ENCODE measurements around the gene NUMBL.

Gene NUMBL

DNA sequence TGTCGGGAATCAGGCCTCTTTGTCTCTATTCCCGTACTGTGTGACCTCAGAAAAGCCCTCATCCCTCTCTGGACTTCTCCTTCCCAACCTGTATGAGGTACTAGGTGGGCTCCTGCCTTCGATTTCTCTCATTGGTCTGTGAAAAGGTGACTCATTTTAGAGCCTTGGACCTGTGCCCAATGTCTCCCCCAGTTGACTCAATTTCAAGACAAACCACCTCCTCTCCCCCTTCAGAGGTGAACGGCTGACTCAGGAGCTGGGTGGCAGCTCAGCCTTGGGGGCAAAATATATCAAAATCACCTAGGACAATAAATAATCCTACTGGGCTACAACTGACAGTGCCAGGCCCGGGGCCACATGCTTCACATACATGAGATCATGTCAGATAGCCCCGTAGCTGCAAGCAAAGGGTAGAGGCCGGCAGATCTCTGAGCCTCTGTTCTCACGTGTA is 25.6 kb upstream of the NUMBL start:
- no peak for DNase-seq

DNA sequence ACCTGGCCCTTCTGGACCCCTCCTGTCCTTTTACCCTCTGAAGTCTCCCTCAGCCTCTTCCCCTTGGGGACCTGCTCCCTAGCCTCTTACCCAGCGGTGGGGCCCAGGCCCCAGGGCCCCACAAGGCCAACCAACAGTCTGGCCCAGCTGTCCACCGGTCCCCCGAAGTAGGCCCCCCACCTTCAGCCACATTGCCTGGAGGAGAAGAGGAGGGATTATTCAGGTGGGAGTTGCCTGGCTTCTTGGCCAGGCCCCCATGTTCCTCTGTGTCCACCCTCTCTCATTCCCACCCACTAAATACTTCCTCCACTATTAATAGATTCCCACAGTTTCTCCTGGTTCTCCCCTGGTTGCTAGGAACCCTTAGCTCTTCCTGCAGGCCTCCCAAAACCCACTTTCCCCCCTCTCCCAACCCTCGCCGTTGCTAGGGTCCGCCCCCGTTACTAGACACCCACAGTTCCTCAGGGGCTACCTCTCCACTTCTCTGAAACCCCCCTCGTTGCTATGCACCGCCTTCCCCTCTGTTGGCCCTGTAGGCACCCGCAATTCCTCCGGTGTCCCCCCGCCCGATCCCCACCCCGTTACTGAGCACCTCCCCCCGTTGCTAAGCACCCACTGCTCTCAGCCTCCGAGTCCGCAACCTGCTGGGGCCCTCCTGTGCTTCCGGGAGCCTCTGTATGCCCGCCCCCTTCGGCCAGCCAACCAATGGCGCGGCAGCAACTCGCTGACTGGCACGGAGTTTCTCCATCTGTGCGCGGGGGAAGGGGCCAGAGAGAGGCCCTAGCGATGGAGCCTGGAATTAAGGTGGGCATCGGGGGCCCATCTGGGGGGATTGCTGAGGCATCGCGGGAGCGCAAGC is 24.2 kb upstream of the NUMBL start:
- peak; percentile 96 for DNase-seq

DNA sequence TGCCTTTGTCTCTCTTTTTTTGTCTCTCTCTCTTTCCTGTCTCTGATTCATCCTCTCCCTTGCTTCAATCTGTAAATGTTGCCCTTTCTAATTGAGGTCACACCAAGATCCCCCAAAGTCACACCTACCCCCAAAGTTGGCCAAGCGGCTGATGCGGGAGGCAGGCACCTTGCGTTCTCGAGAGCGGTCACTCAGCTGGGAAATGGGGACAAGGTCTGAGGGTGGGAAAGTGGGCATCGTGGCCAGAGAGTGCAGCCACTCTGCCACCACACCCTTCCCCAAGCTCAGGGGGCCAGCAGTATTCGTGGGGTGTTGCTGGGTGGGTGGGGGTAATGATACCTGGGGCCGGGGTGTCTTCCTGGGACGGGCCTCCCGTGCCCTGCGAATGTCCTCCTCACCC is 23.5 kb upstream of the NUMBL start:
- DNase-seq = no peak

DNA sequence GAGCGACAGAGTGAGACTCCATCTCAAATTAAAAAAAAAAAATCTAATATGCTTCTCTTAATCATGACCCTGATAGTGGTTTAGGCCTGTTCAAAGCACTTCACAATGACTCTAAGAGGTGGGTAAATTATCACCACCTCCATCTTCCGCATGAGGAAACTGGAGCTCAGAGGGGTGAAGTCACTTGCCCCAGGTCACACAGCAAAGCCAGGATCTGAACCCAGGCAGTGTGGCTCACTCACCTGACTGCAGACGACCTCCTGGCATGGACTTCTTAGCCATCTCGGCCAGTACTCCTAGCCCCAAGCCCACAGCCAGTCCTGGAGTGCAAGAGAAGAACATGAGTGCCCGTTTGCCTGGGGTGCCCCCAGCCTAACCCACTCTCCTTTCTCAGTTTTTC is 19.4 kb upstream of the NUMBL start:
- no peak for DNase-seq

DNA sequence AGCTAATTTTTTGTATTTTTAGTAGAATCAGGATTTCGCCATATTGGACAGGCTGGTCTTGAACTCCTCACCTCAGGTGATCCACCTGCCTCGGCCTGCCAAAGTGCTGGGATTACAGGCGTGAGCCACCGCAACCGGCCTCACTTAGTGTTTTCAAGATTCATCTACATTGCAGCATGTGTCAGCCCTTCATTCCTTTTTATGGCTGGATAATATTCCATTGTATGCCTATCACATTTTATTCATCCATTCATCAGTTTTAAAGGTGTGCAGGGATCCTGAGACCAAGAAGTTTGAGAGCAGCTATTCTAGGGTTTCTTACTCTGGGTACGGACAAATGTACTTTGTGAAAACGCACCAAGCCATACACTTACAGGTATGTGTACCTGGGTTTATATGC is 17.2 kb upstream of the NUMBL start:
- DNase-seq = no peak

DNA sequence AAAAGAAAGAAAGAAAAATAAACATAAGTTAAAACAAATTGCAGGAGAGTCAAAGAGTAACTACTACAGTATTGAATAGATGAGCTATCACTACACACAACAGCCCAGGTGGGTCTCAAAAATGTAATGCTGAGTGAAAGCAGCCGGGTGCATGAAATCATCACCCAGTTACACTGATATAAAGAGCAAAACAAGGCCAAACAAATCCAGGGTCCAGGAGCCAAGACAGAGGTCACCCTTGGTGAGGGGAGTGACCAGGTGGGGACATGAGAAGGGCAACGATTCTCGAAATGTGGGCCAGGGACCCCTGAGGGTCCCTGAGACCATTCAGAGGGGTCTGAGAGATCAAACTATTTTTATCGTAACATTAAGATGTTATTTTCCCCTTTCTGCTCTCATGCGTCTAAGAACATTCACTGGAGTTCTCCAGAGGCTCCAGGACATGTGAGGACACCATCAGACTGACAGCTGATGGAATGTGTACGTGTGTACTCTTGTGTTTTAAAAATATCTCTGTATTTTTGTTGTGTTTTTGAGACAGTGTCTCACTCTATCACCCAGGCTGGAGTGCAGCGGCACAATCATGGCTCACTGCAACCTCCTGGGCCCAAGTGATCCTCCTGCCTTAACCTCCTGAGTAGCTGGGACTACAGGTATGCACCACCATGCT is 15.6 kb upstream of the NUMBL start:
- DNase-seq = no peak

DNA sequence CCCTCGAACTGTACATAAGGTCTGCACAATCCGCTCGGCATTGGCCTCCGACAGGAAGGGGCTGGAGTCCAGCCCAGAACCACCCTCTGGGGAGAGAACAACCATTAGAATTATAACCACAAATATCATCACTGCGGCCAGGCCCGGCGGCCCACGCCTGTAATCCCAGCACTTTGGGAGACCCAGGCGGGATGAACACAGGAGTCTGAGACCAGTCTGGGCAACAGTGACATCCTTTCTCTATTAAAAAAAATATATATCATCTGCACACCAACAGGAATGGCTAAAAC is 14.9 kb upstream of the NUMBL start:
- DNase-seq = no peak

DNA sequence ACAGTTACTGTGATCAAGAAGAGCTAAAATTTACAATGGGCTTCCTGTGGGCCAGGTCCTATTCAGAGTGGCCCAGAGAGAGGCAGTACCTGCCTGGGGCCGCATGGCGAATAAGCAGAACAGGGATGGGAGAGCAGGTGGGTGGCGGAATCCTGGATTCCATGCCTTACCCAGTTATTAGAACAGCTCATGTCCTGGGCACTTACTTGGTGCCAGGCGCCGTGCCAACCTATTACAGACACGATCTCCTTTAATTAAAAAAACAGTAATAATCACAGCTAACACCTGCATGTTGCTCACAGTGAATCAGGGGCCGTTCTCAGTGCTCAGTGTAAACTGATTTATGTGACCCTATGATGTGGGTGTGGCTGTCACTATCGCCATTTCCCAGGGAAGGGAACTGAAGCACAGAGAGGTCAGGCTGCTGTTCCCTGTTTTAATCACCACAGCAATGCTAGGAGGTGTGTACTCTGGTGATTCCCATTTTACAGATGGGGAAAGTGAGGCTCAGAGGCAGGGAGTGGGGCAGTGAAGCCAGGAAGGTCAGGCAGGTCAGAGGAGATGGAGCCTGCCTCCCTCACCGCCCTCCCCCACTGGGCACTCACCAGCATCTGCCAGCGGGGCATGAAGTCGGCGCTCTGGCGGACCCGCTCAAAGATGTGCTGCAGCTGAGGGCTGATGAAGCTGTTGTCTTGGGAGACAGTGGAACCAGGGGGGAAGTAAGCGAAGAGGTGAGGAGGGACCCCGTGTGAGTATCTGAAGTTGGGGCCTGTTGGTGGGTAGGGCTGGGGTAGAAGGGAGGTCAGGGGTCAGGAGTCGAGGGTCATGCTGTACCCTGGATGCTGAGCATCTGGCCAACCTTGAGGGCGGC is 14.3 kb upstream of the NUMBL start:
- DNase-seq = no peak

DNA sequence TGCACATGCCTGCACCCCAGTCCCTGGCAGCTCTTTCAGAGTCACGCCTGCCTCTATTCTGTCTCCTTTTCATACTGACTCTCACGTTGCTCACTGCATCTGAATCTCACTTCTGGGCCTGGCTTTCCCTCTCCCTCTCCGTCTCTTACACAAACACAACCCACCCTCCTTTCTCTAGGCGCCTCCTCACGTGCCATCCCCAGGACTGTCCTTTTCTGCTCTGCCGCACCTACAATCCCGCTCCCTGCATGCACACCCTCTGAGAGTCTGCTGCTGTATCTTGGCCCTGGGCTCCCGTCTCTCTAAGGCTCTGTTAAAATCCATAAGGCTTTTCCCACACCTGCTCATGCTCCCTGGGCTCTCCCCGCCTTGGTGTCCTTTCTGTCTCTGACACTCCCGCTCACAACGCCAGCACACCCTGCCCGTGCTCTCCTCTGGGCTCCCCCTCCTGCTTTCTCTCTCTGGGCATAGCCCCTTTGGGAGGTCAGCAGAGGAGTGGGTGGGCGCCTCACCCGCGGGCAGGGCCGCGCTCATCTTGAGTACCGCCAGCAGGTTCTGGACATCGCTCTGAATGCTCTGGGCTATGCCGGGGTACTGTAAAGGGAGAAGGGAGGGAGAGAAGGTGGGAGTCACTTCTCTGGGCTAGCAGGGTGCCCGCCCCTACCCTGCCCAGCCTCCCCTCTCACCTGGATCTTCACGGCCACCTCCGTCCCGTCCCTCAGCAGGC is 12.7 kb upstream of the NUMBL start:
- DNase-seq = no peak

DNA sequence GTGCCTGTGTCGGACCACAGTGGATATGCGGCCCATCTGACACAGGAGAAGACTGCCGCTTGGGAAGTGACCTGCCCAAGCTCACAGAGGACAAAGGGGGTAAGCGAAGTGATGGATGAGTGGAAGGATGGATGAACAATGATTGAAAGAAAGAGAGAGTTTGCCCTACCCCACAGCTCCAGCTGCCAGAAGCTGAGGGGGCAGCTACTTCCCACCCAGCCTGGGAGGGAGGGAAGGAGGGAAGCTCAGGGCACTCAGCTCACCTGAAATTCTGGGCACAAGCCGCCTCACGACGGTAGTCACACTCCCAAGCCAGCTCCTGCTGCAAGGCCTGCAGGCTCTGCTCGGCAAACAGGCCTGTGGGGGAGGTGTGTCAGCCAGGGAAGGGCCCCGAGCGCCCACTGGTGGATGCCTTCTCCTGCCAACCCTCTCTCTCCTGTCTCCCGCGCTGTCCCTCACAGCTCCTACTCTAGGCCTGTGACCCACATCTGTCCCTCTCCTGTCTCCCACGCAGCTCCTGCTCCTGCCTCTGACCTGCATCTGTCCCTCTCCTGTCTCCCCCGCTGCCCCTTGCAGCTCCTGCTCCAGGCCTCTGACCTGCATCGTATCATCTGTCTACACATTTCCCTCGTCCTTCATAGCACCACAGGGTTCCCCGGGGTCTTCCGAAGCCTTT is 12.0 kb upstream of the NUMBL start:
- no peak for DNase-seq

DNA sequence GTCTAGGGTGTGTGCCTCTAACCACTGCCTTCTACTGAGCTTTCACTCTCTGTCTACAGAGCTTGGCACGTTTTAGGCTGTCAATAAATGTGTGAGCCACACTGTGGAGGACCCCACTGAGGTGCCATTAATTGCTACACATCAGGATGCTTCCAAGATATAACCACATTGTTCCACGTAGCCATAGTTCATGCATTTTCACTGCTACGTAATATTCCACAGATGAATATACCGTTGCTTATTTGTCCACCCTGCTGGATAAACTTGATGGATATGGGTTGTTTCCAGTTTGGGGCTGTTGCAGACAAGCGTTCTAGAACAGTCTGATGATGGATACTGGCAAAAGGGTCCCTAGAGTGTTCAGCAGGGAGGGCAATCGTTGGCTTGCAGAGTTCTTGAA is 11.3 kb upstream of the NUMBL start:
- no peak for DNase-seq

DNA sequence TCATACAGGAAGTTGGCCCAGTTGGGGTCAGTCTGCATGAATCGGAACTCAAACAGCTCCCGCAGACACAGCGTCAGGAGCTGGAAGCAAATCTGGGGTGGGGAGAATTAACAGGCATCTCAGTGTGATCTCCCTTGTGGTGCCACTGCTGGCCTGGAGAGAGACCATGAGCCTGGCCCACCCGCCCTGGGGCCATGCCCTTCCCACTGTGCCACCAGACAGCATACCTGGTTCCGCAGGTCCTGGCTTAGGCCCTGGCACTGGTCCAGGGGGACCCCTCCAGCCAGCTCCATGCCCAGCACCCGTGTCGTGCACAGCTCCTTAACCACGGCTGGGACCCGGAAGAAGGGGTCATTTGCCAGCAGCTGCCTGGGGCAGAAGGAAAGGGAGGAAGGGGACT is 9.6 kb upstream of the NUMBL start:
- no peak for DNase-seq

DNA sequence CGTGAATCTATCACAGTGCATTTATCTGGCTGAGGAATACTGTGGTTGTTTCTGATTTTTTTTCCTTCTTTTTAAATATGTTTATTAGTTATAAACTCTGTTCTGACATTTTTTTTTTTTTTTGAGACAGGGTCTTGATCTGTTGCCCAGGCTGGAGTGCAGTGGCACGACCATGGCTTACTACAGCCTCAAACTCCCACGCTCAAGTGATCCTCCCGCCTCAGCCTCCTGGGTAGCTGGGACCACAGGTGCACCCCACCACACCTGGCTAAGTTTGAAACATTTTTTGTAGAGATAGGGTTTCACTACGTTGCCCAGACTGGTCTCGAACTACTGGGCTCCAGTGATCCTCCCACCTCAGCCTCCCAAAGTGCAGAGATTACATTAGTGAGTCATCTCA is 6.6 kb upstream of the NUMBL start:
- no peak for DNase-seq

DNA sequence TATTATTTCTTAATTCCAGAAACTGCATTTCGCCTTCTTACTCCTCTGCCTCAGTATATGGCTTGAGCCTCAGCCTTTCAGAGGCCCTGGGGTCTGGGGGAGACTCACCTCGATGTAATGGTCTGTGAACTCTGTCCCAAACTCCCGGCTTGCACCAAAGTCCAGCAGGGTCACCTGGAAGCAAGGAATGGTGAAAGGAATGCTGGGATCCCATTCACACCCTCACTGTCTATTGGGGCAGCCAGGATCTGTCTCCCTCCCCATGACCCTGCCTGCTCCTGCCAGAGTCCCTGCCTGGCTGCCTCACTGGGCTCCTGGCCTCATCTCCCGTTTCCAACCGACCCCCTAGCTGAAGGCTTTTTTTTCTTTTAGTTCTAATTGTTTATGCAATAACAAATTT is 5.4 kb upstream of the NUMBL start:
- DNase-seq = no peak

DNA sequence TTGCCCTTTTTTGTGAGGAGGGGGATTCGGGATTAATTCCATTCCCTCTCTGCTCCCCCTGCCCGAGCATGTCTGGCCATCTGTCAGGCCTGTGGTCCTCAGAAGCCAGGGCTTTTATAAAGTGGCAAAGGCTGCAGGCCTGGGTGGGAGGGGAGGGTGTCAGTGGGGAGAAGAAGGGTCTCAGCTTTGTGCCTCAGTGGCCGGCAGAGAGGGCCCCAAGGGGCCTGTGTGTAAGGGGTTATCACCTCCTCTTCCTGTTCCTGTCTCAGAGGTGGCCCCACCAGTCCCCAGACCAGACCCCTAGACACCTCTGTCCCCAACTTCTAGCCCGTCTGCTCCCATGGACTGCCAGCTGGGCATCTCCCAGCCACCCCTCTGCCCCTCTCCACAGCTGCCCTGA is 3.4 kb upstream of the NUMBL start:
- no peak for DNase-seq

DNA sequence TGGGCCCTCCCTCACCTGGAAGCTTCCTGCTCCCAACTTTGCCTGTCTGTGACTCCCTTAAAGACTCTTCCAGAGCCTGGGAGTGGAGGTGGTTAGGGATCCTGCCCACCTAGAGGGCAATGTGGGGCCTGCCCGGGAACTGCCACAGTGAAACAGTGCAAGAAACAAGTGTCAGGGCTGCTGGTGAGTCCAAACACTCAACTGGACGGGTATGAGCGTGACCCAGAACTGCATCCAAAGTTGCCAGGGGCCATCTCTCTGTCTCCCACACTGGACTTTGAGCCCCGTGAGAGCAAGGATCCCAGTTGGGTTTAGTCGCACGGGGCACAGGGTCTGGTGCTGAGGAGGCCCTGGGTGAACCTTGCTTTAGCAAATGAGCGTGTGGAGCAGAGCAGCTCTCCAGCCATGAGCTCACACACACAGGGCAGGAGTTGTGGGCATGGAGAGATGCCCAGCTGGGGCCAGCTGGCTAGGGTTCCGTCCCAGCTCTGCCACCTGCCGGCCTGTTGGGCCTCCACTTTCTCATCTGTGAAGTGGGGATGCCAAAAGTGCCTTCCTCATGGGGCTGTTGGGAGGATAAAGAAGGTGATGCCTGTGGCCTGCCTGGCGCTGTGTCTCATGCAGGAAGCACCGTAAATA is 2.8 kb upstream of the NUMBL start:
- no peak for DNase-seq

DNA sequence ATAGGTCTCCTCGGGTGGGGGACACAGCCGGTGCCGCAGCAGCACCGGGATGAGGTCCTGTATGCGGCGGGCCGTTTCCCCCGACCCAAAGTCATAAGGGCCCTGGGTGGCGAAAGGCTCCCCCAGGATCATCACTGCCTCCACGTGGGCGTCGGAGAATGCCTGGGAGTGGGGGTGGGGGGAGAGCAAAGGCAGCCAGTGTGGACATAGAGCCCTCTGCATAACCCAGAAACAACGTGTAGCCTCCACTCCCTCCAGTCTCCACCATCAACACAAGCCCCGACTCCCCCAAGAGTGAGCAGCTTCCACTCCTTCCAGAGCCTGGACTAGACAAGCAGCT is 1.7 kb upstream of the NUMBL start:
- no peak for DNase-seq

DNA sequence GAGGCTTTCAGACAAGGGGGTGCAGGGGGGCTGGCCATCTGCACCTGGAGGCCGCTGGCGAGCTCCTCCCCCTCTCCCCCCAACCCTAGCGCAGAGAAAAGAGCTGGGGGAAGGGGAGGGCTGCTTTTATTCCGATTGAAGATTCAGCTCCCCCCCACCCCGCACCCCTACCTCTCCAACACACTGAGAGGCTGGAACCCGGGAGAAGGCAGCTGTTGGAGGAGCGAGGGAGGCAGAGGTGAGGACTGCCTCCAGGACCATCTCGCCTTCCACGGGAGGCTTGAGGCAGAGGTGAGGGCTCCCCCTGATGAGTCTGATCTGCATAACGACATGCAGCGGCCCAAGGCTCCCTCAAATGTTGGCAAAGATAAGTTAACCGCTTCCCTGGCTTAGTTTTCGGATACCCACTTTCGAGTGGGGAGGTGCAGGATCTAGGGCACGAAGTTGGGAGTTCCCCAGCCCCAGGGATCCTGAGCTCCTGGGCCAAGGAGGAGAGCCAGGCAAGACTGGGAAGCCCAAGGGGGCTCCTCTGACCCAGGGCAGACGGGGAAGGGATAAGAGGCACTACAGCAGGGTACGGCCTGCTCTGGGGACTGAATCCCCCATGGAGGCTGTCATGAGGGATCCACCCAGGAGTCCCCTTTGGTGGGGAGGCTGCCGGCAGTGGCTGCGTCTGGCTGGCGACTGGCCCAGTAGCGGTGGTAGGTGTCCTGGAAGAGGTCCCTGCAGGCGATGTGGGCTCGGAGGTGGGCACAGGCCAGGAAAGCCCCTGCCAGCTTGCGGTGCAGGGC is 1.2 kb upstream of the NUMBL start:
- no peak for DNase-seq

DNA sequence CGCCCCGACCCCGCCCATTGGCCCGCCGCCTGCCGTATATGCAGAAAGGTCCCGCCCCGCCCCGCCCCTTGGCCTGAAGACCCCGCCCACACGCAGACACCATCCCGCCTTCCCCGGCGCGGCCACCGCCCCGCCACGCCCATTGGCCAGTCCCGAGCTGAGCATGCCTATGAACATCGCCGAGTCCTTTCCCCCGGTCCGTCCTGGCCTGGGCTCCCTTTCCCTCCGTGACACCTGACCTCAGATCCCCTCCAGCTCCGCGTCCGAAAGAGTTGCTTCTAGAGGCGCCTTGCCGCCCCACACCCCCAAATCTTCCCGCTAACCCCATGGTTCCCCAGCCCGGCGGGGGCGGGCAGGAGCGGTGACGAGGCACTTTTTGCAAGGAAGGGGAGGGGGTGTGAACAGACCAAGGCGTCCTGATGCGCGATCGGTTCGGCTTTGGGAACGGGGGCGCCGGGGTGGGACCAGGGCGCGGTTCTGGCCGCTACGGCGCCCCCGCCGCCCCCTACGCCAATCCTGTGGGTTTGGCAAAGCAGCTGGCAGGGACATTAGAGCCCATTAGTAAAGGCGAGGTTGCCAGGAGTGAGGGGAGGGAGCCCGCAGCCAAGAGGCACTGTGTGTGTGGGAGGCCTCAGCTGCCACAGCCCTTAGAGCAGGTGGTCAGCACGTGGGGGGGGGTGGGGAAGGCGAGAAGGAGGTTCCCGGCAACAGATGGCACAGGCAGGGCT is 406 bp upstream of the NUMBL start:
- peak; percentile 94 for DNase-seq

DNA sequence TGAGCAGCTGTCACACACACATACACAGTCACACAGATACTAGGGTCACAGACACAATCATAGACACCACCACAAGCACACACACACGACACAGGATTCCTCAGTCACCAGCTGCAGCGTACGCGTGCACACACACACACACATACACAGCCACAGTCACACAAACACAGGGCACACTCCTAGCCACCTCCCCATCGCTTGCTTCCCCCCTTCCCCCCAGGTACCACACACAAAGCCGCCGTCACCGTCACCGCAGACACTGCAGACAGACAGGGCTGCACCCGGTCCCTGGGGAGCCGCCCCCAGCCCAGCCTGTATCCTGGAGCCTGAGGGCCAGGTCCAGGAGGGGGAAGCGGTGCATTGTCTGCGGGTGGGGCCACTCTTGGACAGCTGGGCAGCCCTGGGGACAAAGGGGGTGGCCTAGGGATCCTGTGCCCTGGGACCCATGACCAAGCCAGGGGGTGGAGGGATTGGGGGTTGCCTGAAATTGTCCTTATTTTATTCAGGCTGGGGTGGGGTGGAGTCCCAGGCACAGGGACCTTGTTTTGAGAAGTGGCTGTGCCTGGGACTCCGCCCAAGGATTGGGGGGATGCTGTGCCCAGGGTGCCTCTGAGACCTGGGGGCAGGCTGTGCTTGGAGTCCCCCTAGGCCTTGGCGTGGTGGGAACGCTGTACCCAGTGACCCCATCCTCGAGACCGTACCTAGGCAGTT is 957 bp downstream of the NUMBL start:
- DNase-seq = no peak

All from midbrain (tissue), 1 donor.